Esophagus muscularis mucosa (tissue), 3 donors: ENCODE results near the gene ABCC9.

Source experiments
- POLR2A ChIP-seq: fragments of 450-650 bp; IDR thresholded peaks from one replicate; pipeline ENCODE4 v1.6.1; 2017; ENCODE audit warnings: antibody characterized with exemption, moderate library complexity, mild to moderate bottlenecking, low read depth
- TF ChIP-seq, protein P1 (sequence below), 3 experiments: fragments of 200-600 bp in 2 of 3; fragments of 450-650 bp in 1 of 3; sonication (generic) in 2 of 3; IDR thresholded peaks; one replicate each; pipeline ENCODE4 v1.5.1; 2017 to 2019; ENCODE audit warnings: antibody characterized with exemption in 3 of 3, mild to moderate bottlenecking in 2 of 3, moderate library complexity in 1 of 3

DNA sequence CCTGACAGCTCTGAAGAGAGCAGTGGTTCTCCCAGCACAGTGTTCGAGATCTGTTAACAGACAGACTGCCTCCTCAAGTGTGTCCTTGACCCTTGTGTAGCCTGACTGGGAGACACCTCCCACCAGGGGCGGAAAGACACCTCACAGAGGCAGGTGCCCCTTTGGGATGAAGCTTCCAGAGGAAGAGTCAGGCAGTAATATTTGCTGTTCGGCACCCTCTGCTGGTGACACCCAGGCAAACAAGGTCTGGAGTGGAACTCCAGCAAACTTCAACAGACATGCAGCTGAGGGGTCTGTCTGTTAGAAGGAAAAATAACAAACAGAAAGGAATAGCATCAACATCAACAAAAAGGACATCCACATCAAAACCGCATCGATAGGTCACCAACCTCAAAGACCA lies 21.6 kb upstream of the ABCC9 start:
- TF ChIP-seq POLR2A: no peak
- TF ChIP-seq, protein P1, sequence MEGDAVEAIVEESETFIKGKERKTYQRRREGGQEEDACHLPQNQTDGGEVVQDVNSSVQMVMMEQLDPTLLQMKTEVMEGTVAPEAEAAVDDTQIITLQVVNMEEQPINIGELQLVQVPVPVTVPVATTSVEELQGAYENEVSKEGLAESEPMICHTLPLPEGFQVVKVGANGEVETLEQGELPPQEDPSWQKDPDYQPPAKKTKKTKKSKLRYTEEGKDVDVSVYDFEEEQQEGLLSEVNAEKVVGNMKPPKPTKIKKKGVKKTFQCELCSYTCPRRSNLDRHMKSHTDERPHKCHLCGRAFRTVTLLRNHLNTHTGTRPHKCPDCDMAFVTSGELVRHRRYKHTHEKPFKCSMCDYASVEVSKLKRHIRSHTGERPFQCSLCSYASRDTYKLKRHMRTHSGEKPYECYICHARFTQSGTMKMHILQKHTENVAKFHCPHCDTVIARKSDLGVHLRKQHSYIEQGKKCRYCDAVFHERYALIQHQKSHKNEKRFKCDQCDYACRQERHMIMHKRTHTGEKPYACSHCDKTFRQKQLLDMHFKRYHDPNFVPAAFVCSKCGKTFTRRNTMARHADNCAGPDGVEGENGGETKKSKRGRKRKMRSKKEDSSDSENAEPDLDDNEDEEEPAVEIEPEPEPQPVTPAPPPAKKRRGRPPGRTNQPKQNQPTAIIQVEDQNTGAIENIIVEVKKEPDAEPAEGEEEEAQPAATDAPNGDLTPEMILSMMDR (IDR thresholded peaks at IDR 0.05): no peak
